ENCODE results near the gene TMEM144. TPM values are rescaled to one million over a fixed set of nuclear protein-coding genes. Genes with fewer than 3 reads are reported as not detected.
"Not testable (repeated sequence)": the region's sequence is repeated elsewhere in the genome, so short reads cannot be mapped to it uniquely, and the experiment has no call there.

Gene TMEM144
- total RNA-seq, 1 donor from 2014 or later: 0.14 TPM

GRCh38 chr4:158234671-158235070, 24.4 kb downstream of the TMEM144 start:
- intact Hi-C loops (cut with micrococcal nuclease): no loop called here

GRCh38 chr4:158236304-158237030, 26.2 kb downstream of the TMEM144 start:
- intact Hi-C loops (cut with micrococcal nuclease): no loop called here

- intact Hi-C loops (cut with micrococcal nuclease): no loop called here
Measured at GRCh38 chr4:158238575-158238974, 28.3 kb downstream of the TMEM144 start.

- intact Hi-C loops (cut with micrococcal nuclease): no loop called here
Measured at GRCh38 chr4:158239196-158239595, 28.9 kb downstream of the TMEM144 start.

- intact Hi-C loops (cut with micrococcal nuclease): no loop called here
Measured at GRCh38 chr4:158243071-158243470, 32.8 kb downstream of the TMEM144 start.

GRCh38 chr4:158250321-158250720, 40.0 kb downstream of the TMEM144 start:
- intact Hi-C loops (cut with micrococcal nuclease): loop anchor here (10.0 kb wide), 1 partner anchor 924 kb away; no protein-coding TSS in a partner anchor

GRCh38 chr4:158253350-158253980, 43.2 kb downstream of the TMEM144 start:
- intact Hi-C loops (cut with micrococcal nuclease): loop anchor here (1.0 to 10.0 kb wide), 3 partner anchors 372 to 1193 kb away; no protein-coding TSS in a partner anchor

GRCh38 chr4:158254292-158254691, 44.0 kb downstream of the TMEM144 start:
- intact Hi-C loops (cut with micrococcal nuclease): loop anchor here (10.0 kb wide), 1 partner anchor 921 kb away; no protein-coding TSS in a partner anchor

GRCh38 chr4:158255727-158256324, 45.5 kb downstream of the TMEM144 start:
- intact Hi-C loops (cut with micrococcal nuclease): loop anchor here (5.0 to 10.0 kb wide), 3 partner anchors 64 to 919 kb away; no protein-coding TSS in a partner anchor

GRCh38 chr4:158259955-158260575, 49.8 kb downstream of the TMEM144 start:
- intact Hi-C loops (cut with micrococcal nuclease): loop anchor here (2.0 to 10.0 kb wide), 4 partner anchors 68 to 943 kb away; no protein-coding TSS in a partner anchor

GRCh38 chr4:158261480-158261879, 51.2 kb downstream of the TMEM144 start:
- intact Hi-C loops (cut with micrococcal nuclease): no loop called here

- intact Hi-C loops (cut with micrococcal nuclease): no loop called here
Measured at GRCh38 chr4:158268553-158268952, 58.3 kb downstream of the TMEM144 start.

GRCh38 chr4:158274636-158275035, 64.3 kb downstream of the TMEM144 start:
- intact Hi-C loops (cut with micrococcal nuclease): no loop called here

GRCh38 chr4:158277558-158277957, 67.3 kb downstream of the TMEM144 start:
- intact Hi-C loops (cut with micrococcal nuclease): no loop called here

GRCh38 chr4:158279052-158279451, 68.8 kb downstream of the TMEM144 start:
- intact Hi-C loops (cut with micrococcal nuclease): not testable (repeated sequence)

GRCh38 chr4:158280856-158281255, 70.6 kb downstream of the TMEM144 start:
- intact Hi-C loops (cut with micrococcal nuclease): no loop called here

GRCh38 chr4:158282252-158282651, 72.0 kb downstream of the TMEM144 start:
- intact Hi-C loops (cut with micrococcal nuclease): no loop called here

GRCh38 chr4:158285429-158286216, 75.3 kb downstream of the TMEM144 start:
- intact Hi-C loops (cut with micrococcal nuclease): no loop called here

- intact Hi-C loops (cut with micrococcal nuclease): no loop called here
Measured at GRCh38 chr4:158290912-158291311, 80.6 kb downstream of the TMEM144 start.

- intact Hi-C loops (cut with micrococcal nuclease): no loop called here
Measured at GRCh38 chr4:158291334-158292055, 81.2 kb downstream of the TMEM144 start.
